Lower leg skin (tissue), 4 donors: ENCODE measurements around the gene RHOA. TPM values are rescaled to one million over a fixed set of nuclear protein-coding genes. Genes with fewer than 3 reads are reported as not detected.

Experiments used
- DNase-seq, 2 donors: peaks; one replicate each; pipeline ENCODE4 v3.0.0-alpha.2; 2019; ENCODE audit warnings: low spot score in 2 of 2
- H3K4me3 ChIP-seq: fragments of 200-600 bp; sonication (generic); 2 replicates; pipeline ENCODE4 v1.5.1; 2017; ENCODE audit warnings: mild to moderate bottlenecking, low read depth; ENCODE audit not compliant: poor library complexity, severe bottlenecking
- POLR2A ChIP-seq, 2 donors: fragments of 450-650 bp; IDR thresholded peaks; one replicate each; pipeline ENCODE4 v1.6.1; 2016 to 2017; ENCODE audit warnings: antibody characterized with exemption in 2 of 2, mild to moderate bottlenecking in 1 of 2, moderate library complexity in 1 of 2
- WGBS, 2 donors: methylation state at CpG; one replicate each; pipeline ENCODE4 v1.1.5; 2018; 5-methylcytosine and 5-hydroxymethylcytosine counted together
- intact Hi-C: fragments of 100-400 bp; cut with DNase I; formaldehyde crosslinking; loops from one replicate; pipeline ENCODE4 v1.15.0; 2023; ENCODE audit warnings: low total_unique reads
- total RNA-seq, 4 donors: library from RNA; depleted of rRNA; stranded (reverse); fragments of >200 nt; gene quantifications; one replicate each; pipeline ENCODE4 v1.1.0, GENCODE V29; 2016
- TF ChIP-seq, protein P1 (sequence below), 3 donors: fragments of 450-650 bp; IDR thresholded peaks; one replicate each; pipeline ENCODE4 v1.5.1; 2016; ENCODE audit warnings: antibody characterized with exemption in 3 of 3, mild to moderate bottlenecking in 3 of 3, moderate library complexity in 2 of 3

RHOA gene
- total RNA-seq, 4 donors from 2014 or later: 266 to 511 (median 312) TPM

GRCh38 chr3:49415931-49416601, 4.3 kb upstream of the RHOA start:
- TF ChIP-seq, protein P1, sequence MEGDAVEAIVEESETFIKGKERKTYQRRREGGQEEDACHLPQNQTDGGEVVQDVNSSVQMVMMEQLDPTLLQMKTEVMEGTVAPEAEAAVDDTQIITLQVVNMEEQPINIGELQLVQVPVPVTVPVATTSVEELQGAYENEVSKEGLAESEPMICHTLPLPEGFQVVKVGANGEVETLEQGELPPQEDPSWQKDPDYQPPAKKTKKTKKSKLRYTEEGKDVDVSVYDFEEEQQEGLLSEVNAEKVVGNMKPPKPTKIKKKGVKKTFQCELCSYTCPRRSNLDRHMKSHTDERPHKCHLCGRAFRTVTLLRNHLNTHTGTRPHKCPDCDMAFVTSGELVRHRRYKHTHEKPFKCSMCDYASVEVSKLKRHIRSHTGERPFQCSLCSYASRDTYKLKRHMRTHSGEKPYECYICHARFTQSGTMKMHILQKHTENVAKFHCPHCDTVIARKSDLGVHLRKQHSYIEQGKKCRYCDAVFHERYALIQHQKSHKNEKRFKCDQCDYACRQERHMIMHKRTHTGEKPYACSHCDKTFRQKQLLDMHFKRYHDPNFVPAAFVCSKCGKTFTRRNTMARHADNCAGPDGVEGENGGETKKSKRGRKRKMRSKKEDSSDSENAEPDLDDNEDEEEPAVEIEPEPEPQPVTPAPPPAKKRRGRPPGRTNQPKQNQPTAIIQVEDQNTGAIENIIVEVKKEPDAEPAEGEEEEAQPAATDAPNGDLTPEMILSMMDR (IDR thresholded peaks at IDR 0.05): no peak
- no peak for TF ChIP-seq POLR2A (IDR thresholded peaks at IDR 0.05)
- 26 to 33% methylated on average over 4 of the region's 4 CpGs for WGBS, 2 donors
- no peak for DNase-seq
- H3K4me3 ChIP-seq: no peak overlapping the region
- intact Hi-C loops: no loop called here

- DNase-seq: no peak
- no peak overlapping the region for H3K4me3 ChIP-seq
- intact Hi-C loops: no loop called here
- TF ChIP-seq, protein P1 (IDR thresholded peaks at IDR 0.05): no peak
- TF ChIP-seq POLR2A (IDR thresholded peaks at IDR 0.05): no peak
- 94% methylated on average over 2 of the region's 2 CpGs for WGBS, 2 donors
Observed at GRCh38 chr3:49414753-49415152, 3.0 kb upstream of the RHOA start.

GRCh38 chr3:49413338-49413734, 1.6 kb upstream of the RHOA start:
- intact Hi-C loops: no loop called here
- DNase-seq: no peak
- no peak overlapping the region for H3K4me3 ChIP-seq
- TF ChIP-seq, protein P1 (IDR thresholded peaks at IDR 0.05): no peak
- 82 to 89% methylated on average over 6 of the region's 6 CpGs for WGBS, 2 donors

DNA sequence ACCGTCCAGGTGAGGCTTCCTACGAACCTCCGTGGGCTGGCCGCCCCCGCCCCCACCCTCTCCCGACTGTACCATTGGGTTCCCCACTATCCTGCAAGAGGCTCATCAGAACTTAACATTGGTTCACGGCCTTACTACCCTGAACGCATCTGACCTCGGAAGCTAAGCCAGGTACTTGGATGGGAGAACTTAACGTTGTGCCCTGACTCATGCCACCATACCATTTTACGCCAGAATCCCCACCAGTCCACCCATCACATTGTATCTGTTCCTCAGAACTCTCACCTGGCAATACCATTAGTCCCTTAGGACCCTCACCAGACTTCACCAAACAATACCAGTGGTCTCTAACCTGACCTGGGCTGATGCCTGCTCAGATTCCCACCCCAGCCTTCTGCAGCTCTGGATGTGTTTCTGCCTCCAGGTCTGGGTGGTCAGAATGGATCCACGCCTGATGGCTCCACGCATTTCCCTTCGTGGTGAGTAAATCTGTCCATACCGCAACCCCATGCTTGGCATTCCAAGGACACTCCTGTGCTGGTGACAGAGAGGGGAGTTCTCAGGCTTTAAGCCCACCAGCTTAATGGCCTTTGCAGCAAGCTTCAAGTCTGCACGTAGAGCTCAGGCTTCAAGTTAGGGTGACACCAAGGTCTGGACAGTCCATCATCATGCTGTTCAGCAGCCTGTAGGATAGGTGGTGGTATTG, 1.0 kb upstream of the RHOA start:
- intact Hi-C loops: no loop called here
- H3K4me3 ChIP-seq: peak overlapping the region; percentile 67
- WGBS, 2 donors: 21 to 30% methylated on average over 13 to 16 of the region's 16 CpGs
- no peak for DNase-seq
- TF ChIP-seq POLR2A (IDR thresholded peaks at IDR 0.05): no peak
- TF ChIP-seq, protein P1 (IDR thresholded peaks at IDR 0.05): no peak

GRCh38 chr3:49411535-49411967, 225 bp downstream of the RHOA start:
- peak in 1 of 2 donors; percentile 87 for DNase-seq

More at GRCh38 chr3:49411535-49411967, 225 bp downstream of the RHOA start:
- peak overlapping the region; percentile 83 for H3K4me3 ChIP-seq
- intact Hi-C loops: no loop called here
- TF ChIP-seq, protein P1 (IDR thresholded peaks at IDR 0.05): no peak
- TF ChIP-seq POLR2A (IDR thresholded peaks at IDR 0.05): no peak
- 0 to 1% methylated on average over 13 to 29 of the region's 59 CpGs for WGBS, 2 donors
